SHP77 (cell line): ENCODE data around the gene RBM47.
"Not testable (repeated sequence)": the region's sequence is repeated elsewhere in the genome, so short reads cannot be mapped to it uniquely, and the experiment has no call there.

Source experiments
- DNase-seq, 2 experiments: peaks; one replicate each; lab custom pipeline; 2025; lab: John Stamatoyannopoulos, UW

Gene RBM47

GRCh38 chr4:40486534-40486933 is 143.1 kb downstream of the RBM47 start:
- no peak for DNase-seq

- no peak for DNase-seq
Measured at GRCh38 chr4:40484346-40485090, 145.1 kb downstream of the RBM47 start.

GRCh38 chr4:40482985-40483647 is 146.5 kb downstream of the RBM47 start:
- DNase-seq, result no peak

GRCh38 chr4:40481977-40482376 is 147.7 kb downstream of the RBM47 start:
- DNase-seq, result no peak

- DNase-seq, result no peak
Measured at GRCh38 chr4:40480291-40480690, 149.4 kb downstream of the RBM47 start.

- no peak for DNase-seq
Measured at GRCh38 chr4:40479378-40479777, 150.3 kb downstream of the RBM47 start.

- DNase-seq, result peak; percentile 23 to 43
Measured at GRCh38 chr4:40475609-40476008, 154.1 kb downstream of the RBM47 start.

- no peak for DNase-seq
Measured at GRCh38 chr4:40473578-40474388, 155.9 kb downstream of the RBM47 start.

GRCh38 chr4:40471923-40472322 is 157.7 kb downstream of the RBM47 start:
- no peak for DNase-seq

- DNase-seq, result no peak
Measured at GRCh38 chr4:40466789-40467188, 162.9 kb downstream of the RBM47 start.

- no peak for DNase-seq
Measured at GRCh38 chr4:40462326-40462725, 167.3 kb downstream of the RBM47 start.

GRCh38 chr4:40461879-40462278 is 167.8 kb downstream of the RBM47 start:
- no peak for DNase-seq

GRCh38 chr4:40461062-40461461 is 168.6 kb downstream of the RBM47 start:
- no peak for DNase-seq

- DNase-seq, result no peak
Measured at GRCh38 chr4:40458683-40459082, 171.0 kb downstream of the RBM47 start.

GRCh38 chr4:40458109-40458508 is 171.6 kb downstream of the RBM47 start:
- DNase-seq, result no peak

- DNase-seq, result no peak
Measured at GRCh38 chr4:40455340-40455902, 174.2 kb downstream of the RBM47 start.

GRCh38 chr4:40454816-40455215 is 174.8 kb downstream of the RBM47 start:
- DNase-seq, result no peak

- DNase-seq, result no peak
Measured at GRCh38 chr4:40453912-40454311, 175.8 kb downstream of the RBM47 start.

GRCh38 chr4:40448875-40449274 is 180.8 kb downstream of the RBM47 start:
- DNase-seq, result no peak

- DNase-seq, result no peak
Measured at GRCh38 chr4:40446839-40447238, 182.8 kb downstream of the RBM47 start.

GRCh38 chr4:40446261-40446750 is 183.4 kb downstream of the RBM47 start:
- DNase-seq, result not testable (repeated sequence)

- no peak for DNase-seq
Measured at GRCh38 chr4:40445671-40446070, 184.0 kb downstream of the RBM47 start.
